GM23338 (cell line): Measurements from ENCODE around the gene HOXB3.

ENCODE experiments used
- CREB1 ChIP-seq: fragments of 250-450 bp; sonication (Bioruptor Pico); IDR thresholded peaks from 2 replicates; pipeline ENCODE4 v1.5.0; 2020; ENCODE audit warnings: low read depth, mild to moderate bottlenecking, moderate library complexity
- CTCF ChIP-seq, 2 experiments: fragments of 200-600 bp in 1 of 2; sonication (generic) in 1 of 2; conservative IDR thresholded peaks; 2 replicates each; pipeline versions ENCODE4 v1.5.1 to v1.6.1; 2016 to 2017; ENCODE audit warnings: antibody characterized with exemption in 2 of 2, low read depth in 2 of 2, mild to moderate bottlenecking in 2 of 2, moderate library complexity in 1 of 2
- EZH2 ChIP-seq: fragments of 200-600 bp; sonication (generic); IDR thresholded peaks from one replicate; pipeline ENCODE4 v1.8.0; 2017; ENCODE audit warnings: antibody characterized with exemption, mild to moderate bottlenecking, low read depth; ENCODE audit not compliant: unreplicated experiment
- EZH2phosphoT487 ChIP-seq: fragments of 200-600 bp; sonication (generic); IDR thresholded peaks from one replicate; pipeline ENCODE4 v1.8.1; 2018; ENCODE audit warnings: antibody characterized with exemption; ENCODE audit not compliant: unreplicated experiment
- JUNB ChIP-seq: IDR thresholded peaks from one replicate; pipeline ENCODE4 v1.6.1; 2016; ENCODE audit warnings: antibody characterized with exemption; ENCODE audit not compliant: unreplicated experiment
- POLR2AphosphoS5 ChIP-seq: IDR thresholded peaks from 2 replicates; pipeline ENCODE4 v1.6.1; 2016; ENCODE audit warnings: antibody characterized with exemption, low read depth
- REST ChIP-seq: IDR thresholded peaks from one replicate; pipeline ENCODE4 v1.6.1; 2018; ENCODE audit warnings: antibody characterized with exemption; ENCODE audit not compliant: unreplicated experiment
- STAT1 ChIP-seq: IDR thresholded peaks from one replicate; pipeline ENCODE4 v1.6.1; 2016; ENCODE audit warnings: antibody characterized with exemption; ENCODE audit not compliant: unreplicated experiment
- ZNF114 ChIP-seq: fragments of 250-450 bp; sonication (Bioruptor Pico); IDR thresholded peaks from 2 replicates; pipeline ENCODE4 v1.5.0; 2020; ENCODE audit warnings: mild to moderate bottlenecking, moderate library complexity
- ZNF331 ChIP-seq: fragments of 250-450 bp; sonication (Bioruptor Pico); IDR thresholded peaks from 2 replicates; pipeline ENCODE4 v1.5.0; 2020; ENCODE audit warnings: low read depth, mild to moderate bottlenecking, moderate library complexity

- TF ChIP-seq CTCF (conservative IDR thresholded peaks at IDR 0.05; ENCODE audit: low read depth in 2 of 2) (no peak), EZH2 (no peak), POLR2AphosphoS5 (no peak), JUNB (no peak), ZNF331 (CRISPR knock-in tag) (no peak), ZNF114 (CRISPR knock-in tag) (no peak), EZH2phosphoT487 (no peak), REST (no peak), CREB1 (CRISPR knock-in tag) (no peak), STAT1 (no peak)
Measured at GRCh38 chr17:48565022-48565554, 25.0 kb downstream of the HOXB3 start.
